GM21390 (cell line): ENCODE data around the gene OVCH2.
"Not testable (repeated sequence)": the region's sequence is repeated elsewhere in the genome, so short reads cannot be mapped to it uniquely, and the experiment has no call there.

Experiments used
- ATAC-seq: cut with Tn5 transposase; IDR thresholded peaks from one replicate; pipeline ENCODE4 v1.9.1; 2021; ENCODE audit not compliant: unreplicated experiment

OVCH2 gene, protein sequence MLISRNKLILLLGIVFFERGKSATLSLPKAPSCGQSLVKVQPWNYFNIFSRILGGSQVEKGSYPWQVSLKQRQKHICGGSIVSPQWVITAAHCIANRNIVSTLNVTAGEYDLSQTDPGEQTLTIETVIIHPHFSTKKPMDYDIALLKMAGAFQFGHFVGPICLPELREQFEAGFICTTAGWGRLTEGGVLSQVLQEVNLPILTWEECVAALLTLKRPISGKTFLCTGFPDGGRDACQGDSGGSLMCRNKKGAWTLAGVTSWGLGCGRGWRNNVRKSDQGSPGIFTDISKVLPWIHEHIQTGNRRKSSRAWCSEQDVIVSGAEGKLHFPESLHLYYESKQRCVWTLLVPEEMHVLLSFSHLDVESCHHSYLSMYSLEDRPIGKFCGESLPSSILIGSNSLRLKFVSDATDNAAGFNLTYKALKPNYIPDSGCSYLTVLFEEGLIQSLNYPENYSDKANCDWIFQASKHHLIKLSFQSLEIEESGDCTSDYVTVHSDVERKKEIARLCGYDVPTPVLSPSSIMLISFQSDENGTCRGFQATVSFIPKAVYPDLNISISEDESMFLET

GRCh38 chr11:7706377-7706776 lies at the start of gene OVCH2:
TSS of gene OVCH2 (minus strand) at chr11:7706477. CDS start at chr11:7706394, 83 bp downstream.
- no peak for ATAC-seq

GRCh38 chr11:7749456-7749855 lies 43.2 kb upstream of the OVCH2 start:
- no peak for ATAC-seq

GRCh38 chr11:7734767-7735166 lies 28.5 kb upstream of the OVCH2 start:
- ATAC-seq, result not testable (repeated sequence)

GRCh38 chr11:7714786-7715185 lies 8.5 kb upstream of the OVCH2 start:
- no peak for ATAC-seq

DNA sequence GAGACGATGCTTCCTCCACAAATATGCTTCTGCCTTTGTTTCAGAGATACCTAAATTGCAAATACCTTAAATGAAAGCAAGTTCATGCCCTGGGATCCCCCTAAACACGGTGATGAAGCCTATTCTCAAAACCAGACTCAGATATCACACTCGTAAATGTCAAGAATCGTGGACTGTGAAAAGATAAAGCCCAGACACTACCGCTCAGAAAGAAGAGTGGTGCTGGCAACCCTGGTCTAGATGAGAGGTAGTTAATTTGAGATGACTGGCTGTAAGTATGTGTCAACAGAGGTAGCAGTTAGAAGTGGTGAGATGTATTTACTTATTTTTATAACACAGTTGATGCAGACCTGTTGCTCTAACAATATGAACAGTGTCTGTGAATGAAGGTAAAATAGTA lies 2.5 kb downstream of the OVCH2 start:
- no peak for ATAC-seq

GRCh38 chr11:7696424-7696823 lies 9.9 kb downstream of the OVCH2 start:
- no peak for ATAC-seq

DNA sequence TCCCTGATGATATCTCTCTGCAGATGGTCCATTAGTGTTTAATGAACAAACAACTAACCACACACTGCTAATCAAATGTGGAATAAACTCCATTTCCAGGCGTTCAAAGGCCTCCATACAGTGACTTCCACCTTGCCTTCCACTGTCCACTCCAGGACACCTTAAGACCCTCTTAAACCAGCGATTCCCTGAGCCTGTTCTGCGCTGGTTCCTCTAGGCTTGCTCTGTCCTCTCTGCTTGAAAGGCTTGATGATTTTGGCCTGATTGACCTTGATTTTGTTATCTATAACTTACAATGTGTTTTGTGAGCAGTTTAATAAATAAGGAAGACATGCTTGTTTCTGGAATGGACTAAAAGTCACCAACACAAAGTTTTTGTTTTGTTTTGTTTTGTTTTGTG lies 12.0 kb downstream of the OVCH2 start:
- ATAC-seq, result no peak

- ATAC-seq, result no peak
Observed at GRCh38 chr11:7692426-7692825, 13.9 kb downstream of the OVCH2 start.

DNA sequence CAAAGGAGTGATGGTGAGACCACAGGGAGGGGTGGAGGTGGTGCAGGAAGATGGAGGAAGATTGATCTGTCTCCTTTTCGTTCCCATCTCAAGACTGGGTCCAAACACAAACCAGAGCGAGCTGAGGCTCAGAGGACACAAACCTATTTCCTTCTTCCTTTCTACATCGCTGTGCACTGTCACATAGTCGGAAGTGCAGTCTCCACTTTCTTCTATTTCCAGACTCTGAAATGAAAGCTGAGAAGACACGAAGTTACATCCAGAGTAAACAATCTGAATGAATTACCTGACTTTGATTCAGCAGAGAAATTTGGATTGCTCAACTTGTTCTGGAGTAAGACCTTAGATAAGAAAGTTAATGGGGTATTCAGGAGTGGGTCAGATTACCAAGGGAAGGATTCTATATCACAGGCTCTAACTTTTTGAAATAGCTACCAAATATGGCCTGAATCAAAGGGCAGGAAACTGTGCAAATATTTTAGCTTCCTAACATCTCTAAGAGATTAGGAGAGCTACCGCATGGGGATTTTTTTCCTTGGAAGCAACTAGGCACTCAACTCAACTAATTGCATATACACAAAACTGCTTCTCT lies 14.4 kb downstream of the OVCH2 start:
- no peak for ATAC-seq

GRCh38 chr11:7690648-7691047 lies 15.6 kb downstream of the OVCH2 start:
- no peak for ATAC-seq

GRCh38 chr11:7689239-7689638 lies 17.0 kb downstream of the OVCH2 start:
- no peak for ATAC-seq

DNA sequence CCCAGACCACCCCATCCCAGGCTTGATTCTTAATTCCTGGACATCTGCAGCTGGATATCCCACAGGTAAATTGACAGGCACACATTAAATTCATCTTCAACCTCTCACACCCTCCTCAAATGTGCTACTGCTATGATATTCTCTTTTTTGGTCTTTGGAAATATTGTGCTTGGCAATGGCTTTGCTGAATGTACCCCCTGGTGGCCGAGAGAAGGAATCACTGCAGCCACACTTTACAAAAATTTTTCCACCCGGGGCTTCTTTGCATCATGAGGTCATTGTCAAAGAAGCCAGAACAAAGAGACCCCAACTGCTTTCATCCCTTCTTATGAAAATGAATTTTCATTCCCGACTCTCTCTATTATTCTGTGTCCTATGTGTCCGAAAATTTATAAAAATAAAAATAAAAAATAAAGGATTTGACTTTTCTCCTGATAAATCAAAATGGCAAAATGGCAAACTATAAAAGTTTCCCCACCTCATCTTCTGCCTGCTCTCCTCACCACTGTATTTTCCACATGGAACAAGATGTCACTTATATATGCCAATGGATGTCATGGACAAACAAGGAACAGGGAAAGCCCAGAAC lies 17.9 kb downstream of the OVCH2 start:
- ATAC-seq, result peak; percentile 82

GRCh38 chr11:7687386-7687785 lies 18.9 kb downstream of the OVCH2 start:
- no peak for ATAC-seq

DNA sequence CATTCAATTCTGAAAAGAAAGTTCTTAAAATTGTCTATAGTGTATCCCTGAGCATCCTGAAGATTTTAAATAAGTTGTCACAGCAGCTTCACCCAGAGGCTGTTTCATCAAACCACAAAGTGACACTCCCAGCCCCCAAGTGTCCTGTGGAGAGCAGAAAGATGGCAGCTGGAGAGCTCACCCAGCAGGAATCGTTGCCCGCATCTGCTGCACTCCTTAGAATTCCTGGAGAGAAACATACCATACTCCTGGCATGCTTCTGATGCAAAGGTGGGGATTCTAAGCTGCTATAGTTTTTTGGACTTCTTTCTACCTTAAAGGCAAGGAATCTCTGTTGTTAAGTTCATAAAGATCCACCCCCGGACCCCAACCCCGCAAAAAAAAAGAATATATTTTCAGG lies 19.5 kb downstream of the OVCH2 start:
- no peak for ATAC-seq

GRCh38 chr11:7683571-7683970 lies 22.7 kb downstream of the OVCH2 start:
- ATAC-seq, result no peak

GRCh38 chr11:7677796-7678201 lies 28.5 kb downstream of the OVCH2 start:
- ATAC-seq, result no peak

GRCh38 chr11:7677071-7677470 lies 29.2 kb downstream of the OVCH2 start:
- ATAC-seq, result no peak

DNA sequence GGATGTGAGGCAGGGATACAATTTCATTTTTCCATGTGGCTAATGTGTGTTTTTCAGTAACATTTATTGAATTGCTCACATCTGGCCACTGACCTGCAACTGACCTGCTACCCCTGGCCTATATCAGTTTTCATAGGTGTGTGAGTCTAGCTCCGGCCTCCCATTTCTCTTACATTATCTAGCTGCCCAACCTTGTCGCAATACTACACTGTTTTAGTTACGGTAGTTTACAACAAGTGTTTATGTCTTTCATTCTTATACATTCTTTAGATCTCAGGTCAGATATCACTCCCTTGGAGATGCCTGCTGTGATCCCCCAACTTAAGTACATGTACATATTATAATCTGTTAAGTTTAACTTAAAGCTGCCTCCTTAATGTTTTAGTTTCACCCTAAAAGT lies 30.6 kb downstream of the OVCH2 start:
- ATAC-seq, result no peak

DNA sequence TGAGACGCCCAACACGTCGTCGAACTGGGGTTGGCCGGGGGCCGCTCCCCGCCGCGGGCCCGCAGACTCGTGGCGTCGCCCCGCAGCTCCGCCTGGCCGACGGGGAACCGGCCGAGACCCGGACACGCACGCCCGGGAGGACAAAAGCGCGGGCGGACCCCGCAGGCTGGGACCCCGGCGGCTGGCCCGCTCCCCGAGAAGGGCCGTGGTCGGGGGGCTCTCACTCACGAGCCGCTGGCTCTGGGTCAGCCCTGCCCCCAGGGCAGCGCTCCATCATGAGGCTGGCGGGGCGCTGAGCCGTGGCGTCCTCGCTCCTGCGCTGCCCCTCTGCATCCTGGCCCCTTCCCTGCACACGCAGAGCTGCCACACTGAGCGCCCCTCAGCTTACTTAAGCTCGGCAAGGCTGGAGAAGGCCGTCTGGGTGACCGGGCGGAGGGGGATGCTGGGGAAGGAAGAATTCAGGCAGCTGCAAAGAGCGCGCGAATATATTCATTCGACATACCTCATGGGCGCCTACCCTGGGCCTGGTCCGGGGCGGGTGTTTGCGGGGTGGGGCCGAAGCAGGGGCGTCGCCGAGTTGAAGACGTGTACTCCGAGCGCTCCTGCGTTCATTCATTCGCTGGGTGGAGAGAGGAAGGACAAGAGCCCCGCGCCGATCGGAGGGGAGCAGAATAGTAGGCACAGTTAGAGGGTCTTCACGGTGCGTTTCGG lies 32.4 kb downstream of the OVCH2 start:
- ATAC-seq, result peak; percentile 22

DNA sequence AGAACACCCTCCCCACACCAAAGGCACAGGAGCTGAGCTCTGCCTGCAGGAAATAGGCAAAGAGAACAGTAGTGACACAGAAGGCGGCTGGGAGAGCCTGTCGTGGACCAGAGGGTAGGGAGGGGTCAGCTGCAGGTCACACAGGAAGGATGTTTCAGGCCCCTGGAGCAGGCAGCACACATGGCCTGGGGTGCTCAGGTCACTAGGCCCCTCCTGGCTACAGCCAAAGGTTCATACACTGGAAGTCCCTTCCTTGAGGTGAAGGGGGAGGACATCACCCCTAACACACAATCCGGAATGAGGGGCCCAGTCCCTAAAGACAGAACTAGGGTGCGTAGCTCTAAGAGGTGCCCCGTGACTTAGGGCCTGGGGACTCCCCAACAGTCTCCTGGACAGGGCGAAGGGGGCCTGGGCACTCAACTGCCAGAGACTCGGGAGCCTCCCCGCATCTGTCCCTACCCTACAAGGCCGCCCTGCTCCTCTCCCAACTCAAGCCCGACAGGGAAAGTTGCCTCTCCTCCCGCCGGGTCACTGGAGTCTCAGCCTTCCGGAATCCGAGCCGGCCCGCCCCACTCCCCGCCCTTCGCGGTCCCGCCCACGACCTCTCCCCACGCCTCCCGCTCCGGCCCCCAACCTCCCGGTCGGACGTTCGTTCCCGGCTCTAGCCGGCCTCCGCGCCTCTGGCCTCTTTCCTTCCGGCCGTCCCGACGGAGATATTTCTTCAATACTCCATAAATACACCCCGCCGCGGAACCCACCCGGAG lies 33.1 kb downstream of the OVCH2 start, which contains the start of gene CYB5R2:
Gene CYB5R2, minus strand, starts transcription at position 541 of the 764 bp plus-strand sequence. CDS start 675 bp downstream, outside the sequence.
- peak; percentile 46 for ATAC-seq
